ENCODE data around the gene MTX2.

DNA sequence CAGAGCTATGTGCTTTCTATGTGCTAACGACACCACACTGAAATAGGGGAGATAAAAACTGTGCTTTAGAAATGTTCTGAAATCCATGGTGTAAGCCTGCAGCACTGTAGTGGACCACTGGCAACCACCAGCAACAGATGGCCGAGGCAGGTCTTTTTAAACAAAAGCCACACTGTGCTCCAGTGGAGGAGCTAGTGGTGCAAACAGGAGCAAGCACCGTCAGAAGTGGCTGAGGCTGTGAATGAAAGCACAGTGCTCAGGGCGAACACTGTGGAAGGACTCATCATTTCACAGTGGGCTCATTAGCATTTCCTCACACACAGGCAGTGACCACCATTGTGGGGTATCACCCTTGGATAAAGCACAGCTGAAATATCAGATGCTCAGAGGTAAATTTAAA, 22.9 kb upstream of the MTX2 start:
- no peak for TF ChIP-seq POLR2A (IDR thresholded peaks at IDR 0.05)
- TF ChIP-seq CTCF (IDR thresholded peaks at IDR 0.05), result no peak

Data from lower leg skin (tissue), 3 donors.